Head of caudate nucleus (tissue), 42 donors: ENCODE results near the gene SEMA4D.
"Not testable (repeated sequence)": the region's sequence is repeated elsewhere in the genome, so short reads cannot be mapped to it uniquely, and the experiment has no call there.

Experiments
- DNase-seq, 42 donors: peaks; one replicate each; pipeline versions ENCODE4 v3.0.0 to v3.0.0-alpha.2; 2020 to 2021; ENCODE audit warnings: mixed read lengths in 7 of 42
- intact Hi-C: fragments of 100-400 bp; cut with DNase I; formaldehyde crosslinking; loops from one replicate; pipeline ENCODE4 v1.15.0; 2022

The SEMA4D gene

GRCh38 chr9:89477384-89477783, 20.5 kb downstream of the SEMA4D start:
- intact Hi-C loops: no loop called here
- peak in 4 of 42 donors; percentile 8 to 27 (median 18) for DNase-seq

- DNase-seq: peak in 2 of 42 donors; percentile 3 to 19
Measured at GRCh38 chr9:89476546-89476945, 21.4 kb downstream of the SEMA4D start.

GRCh38 chr9:89475891-89476440, 21.9 kb downstream of the SEMA4D start:
- peak in 4 of 42 donors; percentile 9 to 29 (median 18) for DNase-seq
- intact Hi-C loops: no loop called here

More at GRCh38 chr9:89476546-89476945, 21.4 kb downstream of the SEMA4D start:
- intact Hi-C loops: no loop called here

GRCh38 chr9:89474939-89475338, 23.0 kb downstream of the SEMA4D start:
- DNase-seq: peak in 3 of 42 donors; percentile 3 to 30 (median 21)
- intact Hi-C loops: no loop called here

GRCh38 chr9:89473762-89474469, 24.0 kb downstream of the SEMA4D start:
- DNase-seq: peak in 3 of 42 donors; percentile 4 to 32 (median 23)
- intact Hi-C loops: no loop called here

GRCh38 chr9:89471796-89472320, 26.1 kb downstream of the SEMA4D start:
- intact Hi-C loops: not testable (repeated sequence)
- peak in 1 of 42 donors; percentile 15 for DNase-seq

- intact Hi-C loops: no loop called here
- DNase-seq: peak in 2 of 42 donors; percentile 3 to 31
Measured at GRCh38 chr9:89471390-89471789, 26.5 kb downstream of the SEMA4D start.

GRCh38 chr9:89470224-89470839, 27.6 kb downstream of the SEMA4D start:
- intact Hi-C loops: no loop called here
- no peak for DNase-seq

GRCh38 chr9:89469003-89469402, 28.9 kb downstream of the SEMA4D start:
- DNase-seq: no peak
- intact Hi-C loops: no loop called here

- peak in 2 of 42 donors; percentile 2 to 18 for DNase-seq
- intact Hi-C loops: no loop called here
Measured at GRCh38 chr9:89468281-89468960, 29.5 kb downstream of the SEMA4D start.

- intact Hi-C loops: no loop called here
- no peak for DNase-seq
Measured at GRCh38 chr9:89467278-89467625, 30.7 kb downstream of the SEMA4D start.

- intact Hi-C loops: no loop called here
- peak in 4 of 42 donors; percentile 8 to 20 (median 12) for DNase-seq
Measured at GRCh38 chr9:89466451-89467277, 31.2 kb downstream of the SEMA4D start.

GRCh38 chr9:89465726-89466308, 32.1 kb downstream of the SEMA4D start:
- intact Hi-C loops: no loop called here
- peak in 2 of 42 donors; percentile 22 to 25 for DNase-seq

- intact Hi-C loops: no loop called here
- peak in 6 of 42 donors; percentile 2 to 27 (median 17) for DNase-seq
Measured at GRCh38 chr9:89465001-89465451, 32.9 kb downstream of the SEMA4D start.

GRCh38 chr9:89464300-89464901, 33.5 kb downstream of the SEMA4D start:
- intact Hi-C loops: no loop called here
- DNase-seq: peak in 6 of 42 donors; percentile 3 to 34 (median 15)

GRCh38 chr9:89462817-89463683, 34.9 kb downstream of the SEMA4D start:
- peak in 7 of 42 donors; percentile 3 to 39 (median 22) for DNase-seq

GRCh38 chr9:89462199-89462598, 35.7 kb downstream of the SEMA4D start:
- peak in 1 of 42 donors; percentile 7 for DNase-seq
- intact Hi-C loops: no loop called here

More at GRCh38 chr9:89462817-89463683, 34.9 kb downstream of the SEMA4D start:
- intact Hi-C loops: no loop called here
